GM23338 (cell line): ENCODE results near the gene WDR70. TPM values are rescaled to one million over a fixed set of nuclear protein-coding genes. Genes with fewer than 3 reads are reported as not detected.
"Not testable (repeated sequence)": the region's sequence is repeated elsewhere in the genome, so short reads cannot be mapped to it uniquely, and the experiment has no call there.

ENCODE experiments used
- ATAC-seq: fragments of 200-7000 bp; cut with Tn5 transposase; 3 replicates; pipeline ENCODE4 v1.9.1; 2020
- DNase-seq: peaks from one replicate; pipeline ENCODE4 v3.0.0-alpha.2; 2015; ENCODE audit warnings: low spot score
- H2AFZ ChIP-seq: fragments of 200-600 bp; sonication (generic); 2 replicates; pipeline ENCODE4 v1.8.0; 2016; ENCODE audit warnings: antibody characterized with exemption, mild to moderate bottlenecking, moderate library complexity
- H3F3A ChIP-seq: fragments of 200-600 bp; sonication (generic); replicated peaks from 2 replicates; pipeline ENCODE4 v1.8.0; 2017; ENCODE audit warnings: antibody characterized with exemption, mixed run types, low read depth
- H3K27ac ChIP-seq: fragments of 200-600 bp; sonication (generic); 2 replicates; pipeline ENCODE4 v1.6.1; 2016; ENCODE audit warnings: low read depth
- H3K27me3 ChIP-seq: fragments of 200-600 bp; sonication (generic); 2 replicates; pipeline ENCODE4 v1.8.0; 2016; ENCODE audit warnings: mild to moderate bottlenecking, mixed run types, moderate library complexity; ENCODE audit not compliant: insufficient read depth
- H3K36me3 ChIP-seq: fragments of 200-600 bp; sonication (generic); 2 replicates; pipeline ENCODE4 v1.8.0; 2016; ENCODE audit warnings: mild to moderate bottlenecking; ENCODE audit not compliant: insufficient read depth
- H3K4me1 ChIP-seq: fragments of 200-600 bp; sonication (generic); 2 replicates; pipeline ENCODE4 v1.8.0; 2016; ENCODE audit warnings: mild to moderate bottlenecking, moderate library complexity; ENCODE audit not compliant: insufficient read depth
- H3K4me2 ChIP-seq: fragments of 200-600 bp; sonication (generic); 2 replicates; pipeline ENCODE4 v1.7.1; 2017; ENCODE audit warnings: mixed run types
- H3K4me3 ChIP-seq: fragments of 200-600 bp; sonication (generic); 2 replicates; pipeline ENCODE4 v1.6.1; 2016; ENCODE audit warnings: mixed run types
- H3K79me2 ChIP-seq: fragments of 200-600 bp; sonication (generic); replicated peaks from 2 replicates; pipeline ENCODE4 v1.8.0; 2017; ENCODE audit warnings: mild to moderate bottlenecking; ENCODE audit not compliant: insufficient read depth
- H3K9me2 ChIP-seq: fragments of 200-600 bp; sonication (generic); 2 replicates; pipeline ENCODE4 v1.8.0; 2017; ENCODE audit not compliant: insufficient read depth
- H4K20me1 ChIP-seq: fragments of 200-600 bp; sonication (generic); replicated peaks from 2 replicates; pipeline ENCODE4 v1.8.0; 2017; ENCODE audit warnings: mild to moderate bottlenecking; ENCODE audit not compliant: insufficient read depth
- H3K27ac Mint-ChIP-seq: 2 replicates; pipeline ENCODE4 v1.8.0; 2020; ENCODE audit warnings: inconsistent platforms, mild to moderate bottlenecking, moderate library complexity, mixed read lengths
- H3K27me3 Mint-ChIP-seq: 3 replicates; pipeline ENCODE4 v1.8.0; 2022; ENCODE audit warnings: low read depth, mild to moderate bottlenecking, moderate library complexity, mixed read lengths, inconsistent platforms; ENCODE audit not compliant: insufficient read depth, poor library complexity
- H3K36me3 Mint-ChIP-seq: 3 replicates; pipeline ENCODE4 v1.8.0; 2021; ENCODE audit warnings: low read depth, mild to moderate bottlenecking, inconsistent platforms, moderate library complexity, mixed read lengths
- H3K4me1 Mint-ChIP-seq: 3 replicates; pipeline ENCODE4 v1.8.0; 2020; ENCODE audit warnings: mild to moderate bottlenecking, inconsistent platforms, mixed read lengths
- H3K4me3 Mint-ChIP-seq: 3 replicates; pipeline ENCODE4 v1.8.0; 2021; ENCODE audit warnings: moderate library complexity, mild to moderate bottlenecking, inconsistent platforms, mixed read lengths
- H3K9me3 Mint-ChIP-seq: 3 replicates; pipeline ENCODE4 v1.8.0; 2020; ENCODE audit warnings: moderate library complexity, mild to moderate bottlenecking, inconsistent platforms, mixed read lengths
- JUNB ChIP-seq: IDR thresholded peaks from one replicate; pipeline ENCODE4 v1.6.1; 2016; ENCODE audit warnings: antibody characterized with exemption; ENCODE audit not compliant: unreplicated experiment
- POLR2AphosphoS5 ChIP-seq: IDR thresholded peaks from 2 replicates; pipeline ENCODE4 v1.6.1; 2016; ENCODE audit warnings: antibody characterized with exemption, low read depth
- polyA plus RNA-seq: library from polyadenylated mRNA; unstranded; fragments of >200 nt; fragmentation: Nextera tagmentation; extraction: Ambion mirVana; gene quantifications from 2 replicates; pipeline ENCODE4 v1.2.1, GENCODE V29; 2016
- total RNA-seq: library from RNA; depleted of rRNA; stranded (reverse); fragments of >200 nt; shearing (Covaris generic); gene quantifications from 2 replicates; pipeline ENCODE4 v1.2.3, GENCODE V29; 2014

Gene WDR70
- total and polyA plus RNA-seq, 2 experiments from 2014 or later, result 34.9 to 86.7 TPM

DNA sequence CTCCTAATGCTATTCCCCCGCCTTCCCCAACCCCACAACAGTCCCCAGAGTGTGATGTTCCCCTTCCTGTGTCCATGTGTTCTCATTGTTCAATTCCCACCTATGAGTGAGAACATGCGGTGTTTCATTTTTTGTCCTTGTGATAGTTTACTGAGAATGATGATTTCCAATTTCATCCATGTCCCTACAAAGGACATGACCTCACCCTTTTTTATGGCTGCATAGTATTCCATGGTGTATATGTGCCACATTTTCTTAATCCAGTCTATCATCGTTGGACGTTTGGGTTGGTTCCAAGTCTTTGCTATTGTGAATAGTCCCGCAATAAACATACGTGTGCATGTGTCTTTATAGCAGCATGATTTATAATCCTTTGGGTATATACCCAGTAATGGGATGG, 295.2 kb downstream of the WDR70 start:
- not testable (repeated sequence) for H3K36me3 ChIP-seq, H3K27me3 ChIP-seq, H3K9me2 ChIP-seq, H3K79me2 ChIP-seq, H3K27ac Mint-ChIP-seq, H3K4me2 ChIP-seq, H3K27me3 Mint-ChIP-seq, H3K36me3 Mint-ChIP-seq, ATAC-seq, DNase-seq, H3K4me3 Mint-ChIP-seq, H2AFZ ChIP-seq, H3F3A ChIP-seq, H4K20me1 ChIP-seq, H3K4me1 Mint-ChIP-seq, H3K4me1 ChIP-seq, H3K27ac ChIP-seq, H3K4me3 ChIP-seq
- peaks cover 19% of the 10 kb centered on the region; the same call in 2 of the 3 replicates for H3K9me3 Mint-ChIP-seq

DNA sequence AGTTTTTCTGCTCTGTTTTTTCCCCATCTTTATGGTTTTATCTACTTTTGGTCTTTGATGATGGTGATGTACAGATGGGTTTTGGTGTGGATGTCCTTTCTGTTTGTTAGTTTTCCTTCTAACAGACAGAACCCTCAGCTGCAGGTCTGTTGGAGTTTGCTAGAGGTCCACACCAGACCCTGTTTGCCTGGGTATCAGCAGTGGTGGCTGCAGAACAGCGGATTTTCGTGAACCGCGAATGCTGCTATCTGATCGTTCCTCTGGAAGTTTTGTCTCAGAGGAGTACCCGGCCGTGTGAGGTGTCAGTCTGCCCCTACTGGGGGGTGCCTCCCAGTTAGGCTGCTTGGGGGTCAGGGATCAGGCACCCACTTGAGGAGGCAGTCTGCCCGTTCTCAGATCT, 300.2 kb downstream of the WDR70 start:
- H3K4me1 ChIP-seq, H3K27ac Mint-ChIP-seq, H3K4me3 ChIP-seq, H3K4me1 Mint-ChIP-seq, H3K27me3 Mint-ChIP-seq, H3K27ac ChIP-seq, DNase-seq, H3K9me2 ChIP-seq, ATAC-seq, H3K4me2 ChIP-seq, H3F3A ChIP-seq, H3K79me2 ChIP-seq, H3K36me3 ChIP-seq, H3K27me3 ChIP-seq, H2AFZ ChIP-seq, H4K20me1 ChIP-seq, H3K4me3 Mint-ChIP-seq: not testable (repeated sequence)
- H3K36me3 Mint-ChIP-seq, result peaks cover 23% of the 10 kb centered on the region; the same call in 2 of the 3 replicates
- H3K9me3 Mint-ChIP-seq, result peaks cover 50% of the 10 kb centered on the region

DNA sequence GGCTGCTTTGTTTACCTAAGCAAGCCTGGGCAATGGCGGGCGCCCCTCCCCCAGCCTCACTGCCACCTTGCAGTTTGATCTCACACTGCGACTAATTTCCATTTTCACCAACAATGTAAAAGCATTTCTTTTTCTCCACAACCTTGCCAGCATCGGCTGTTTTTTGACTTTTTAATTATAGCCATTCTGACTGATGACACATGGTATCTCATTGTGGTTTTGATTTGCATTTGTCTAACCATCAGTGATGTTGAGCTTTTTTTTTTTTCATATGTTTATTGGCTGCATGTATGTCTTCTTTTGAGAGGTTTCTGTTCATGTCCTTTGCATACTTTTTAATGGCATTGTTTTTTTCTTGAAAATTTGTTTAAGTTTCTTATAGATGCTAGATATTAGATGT, 300.8 kb downstream of the WDR70 start:
- H3K9me2 ChIP-seq, H3K27ac Mint-ChIP-seq, H3K4me2 ChIP-seq, H4K20me1 ChIP-seq, H3K79me2 ChIP-seq, H2AFZ ChIP-seq, H3K27me3 ChIP-seq, ATAC-seq, H3K27me3 Mint-ChIP-seq, H3K27ac ChIP-seq, H3F3A ChIP-seq, H3K4me3 Mint-ChIP-seq, H3K4me1 ChIP-seq, DNase-seq, H3K36me3 ChIP-seq, H3K4me3 ChIP-seq, H3K4me1 Mint-ChIP-seq: not testable (repeated sequence)
- Mint-ChIP-seq H3K9me3 (peaks cover 49% of the 10 kb centered on the region), H3K36me3 (peaks cover 23% of the 10 kb centered on the region; the same call in 2 of the 3 replicates)

DNA sequence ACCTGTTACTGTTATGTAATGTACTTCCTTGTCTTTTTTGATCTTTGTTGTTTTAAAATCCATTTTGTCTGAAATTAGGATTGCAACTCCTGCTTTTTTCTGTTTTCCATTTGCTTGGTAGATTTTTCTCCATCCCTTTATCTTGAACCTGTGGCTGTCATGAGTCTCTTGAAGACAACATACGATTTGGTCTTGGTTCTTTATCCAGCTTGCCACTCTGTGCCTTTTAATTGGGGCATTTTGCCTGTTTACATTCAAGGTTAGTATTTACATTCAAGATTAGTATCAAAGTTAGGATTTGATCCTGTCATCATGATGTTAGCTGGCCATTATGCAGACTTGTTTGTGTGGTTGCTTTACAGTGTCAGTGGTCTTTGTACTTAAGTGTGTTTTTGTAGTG, 304.0 kb downstream of the WDR70 start:
- Mint-ChIP-seq H3K4me1 (no peaks in the 10 kb centered on the region), H3K9me3 (peaks cover 36% of the 10 kb centered on the region), H3K4me3 (no peak overlapping the region), H3K27ac (no peak overlapping the region), H3K27me3 (peaks cover 5% of the 10 kb centered on the region), H3K36me3 (peaks cover 22% of the 10 kb centered on the region; the same call in 2 of the 3 replicates)
- Histone ChIP-seq H3K4me1 (no peaks in the 10 kb centered on the region), H3K9me2 (no peaks in the 10 kb centered on the region), H2AFZ (no peak overlapping the region), H3K27me3 (no peaks in the 10 kb centered on the region), H4K20me1 (no peaks in the 10 kb centered on the region), H3K36me3 (no peaks in the 10 kb centered on the region), H3F3A (no peaks in the 10 kb centered on the region), H3K79me2 (no peaks in the 10 kb centered on the region), H3K27ac (no peak overlapping the region), H3K4me3 (no peak overlapping the region), H3K4me2 (no peak overlapping the region)
- no peak for ATAC-seq
- TF ChIP-seq JUNB (no peak), POLR2AphosphoS5 (no peak)
- no peak for DNase-seq
